SIG-M5 (cell line): Measurements from ENCODE around the gene WDR64.

Experiments
- DNase-seq: peaks from one replicate; lab custom pipeline; 2025; lab: John Stamatoyannopoulos, UW

The WDR64 gene

GRCh38 chr1:241631674-241632073 lies 20.4 kb upstream of the WDR64 start:
- no peak for DNase-seq

DNA sequence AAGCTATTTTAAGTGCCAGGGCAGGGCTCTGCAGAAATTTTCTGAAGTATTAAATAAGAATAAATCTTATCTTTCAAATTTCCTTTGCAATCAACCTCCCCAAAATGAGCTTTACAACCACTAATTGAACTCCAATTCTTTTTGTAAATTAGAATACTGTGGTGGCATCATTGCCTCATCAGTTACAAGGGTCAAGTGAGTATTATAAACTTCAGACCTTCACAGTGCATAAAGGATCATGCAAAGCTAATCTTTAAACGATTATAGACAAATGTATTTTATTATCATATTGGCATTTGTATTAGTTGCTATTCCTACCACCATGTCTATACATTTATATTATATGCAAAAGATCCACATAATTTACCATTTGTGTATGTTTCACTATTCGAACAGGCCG lies 19.1 kb upstream of the WDR64 start:
- no peak for DNase-seq

DNA sequence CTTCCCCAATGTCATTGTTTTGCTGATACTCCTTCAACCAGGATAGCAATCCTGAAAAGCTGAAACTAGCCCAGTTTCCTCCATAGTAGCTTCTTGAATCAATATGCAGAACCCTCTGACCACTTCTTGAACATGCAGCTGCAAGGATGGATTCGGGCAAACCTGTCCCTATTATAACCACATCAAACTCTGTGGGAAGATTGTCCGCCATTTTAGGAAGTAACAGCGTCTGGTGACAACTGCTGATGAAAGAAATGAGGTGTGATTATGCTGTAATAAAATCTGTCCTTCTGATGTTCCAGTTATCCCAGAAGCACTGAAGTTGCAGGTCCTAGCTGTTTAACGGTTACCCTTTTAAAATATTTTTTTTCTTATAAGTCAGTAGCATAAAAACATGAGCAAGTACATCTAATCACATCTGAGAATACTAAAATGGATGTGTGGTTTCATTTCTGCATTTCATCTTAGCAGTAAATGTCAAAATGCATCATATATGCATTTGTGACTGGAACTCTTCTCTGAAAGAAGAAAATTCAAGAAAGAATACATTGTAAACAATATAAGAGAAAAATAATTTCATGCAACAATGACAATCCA lies 16.4 kb upstream of the WDR64 start:
- DNase-seq: no peak

- DNase-seq: no peak
Observed at GRCh38 chr1:241636291-241636690, 15.8 kb upstream of the WDR64 start.

- no peak for DNase-seq
Observed at GRCh38 chr1:241637046-241637590, 15.0 kb upstream of the WDR64 start.

DNA sequence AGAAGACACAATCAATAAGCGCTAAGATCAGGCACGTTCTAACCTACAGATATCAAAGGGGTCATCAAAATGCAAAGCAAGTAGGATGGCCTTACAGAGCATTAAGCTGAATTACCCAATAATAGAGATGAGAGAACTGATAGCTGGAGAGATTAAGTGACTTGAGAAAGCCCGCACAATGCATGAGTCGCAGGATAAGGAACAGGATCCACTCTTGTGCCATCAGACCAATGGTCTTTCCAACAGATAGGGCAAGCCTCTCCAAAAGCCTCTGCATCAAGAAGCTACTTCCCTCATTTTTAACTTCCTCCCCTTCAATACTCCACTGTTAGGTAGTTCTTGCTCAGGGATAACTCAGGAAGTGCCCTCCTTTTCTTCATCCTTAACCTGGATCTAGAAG lies 14.5 kb upstream of the WDR64 start:
- DNase-seq: peak; percentile 53

DNA sequence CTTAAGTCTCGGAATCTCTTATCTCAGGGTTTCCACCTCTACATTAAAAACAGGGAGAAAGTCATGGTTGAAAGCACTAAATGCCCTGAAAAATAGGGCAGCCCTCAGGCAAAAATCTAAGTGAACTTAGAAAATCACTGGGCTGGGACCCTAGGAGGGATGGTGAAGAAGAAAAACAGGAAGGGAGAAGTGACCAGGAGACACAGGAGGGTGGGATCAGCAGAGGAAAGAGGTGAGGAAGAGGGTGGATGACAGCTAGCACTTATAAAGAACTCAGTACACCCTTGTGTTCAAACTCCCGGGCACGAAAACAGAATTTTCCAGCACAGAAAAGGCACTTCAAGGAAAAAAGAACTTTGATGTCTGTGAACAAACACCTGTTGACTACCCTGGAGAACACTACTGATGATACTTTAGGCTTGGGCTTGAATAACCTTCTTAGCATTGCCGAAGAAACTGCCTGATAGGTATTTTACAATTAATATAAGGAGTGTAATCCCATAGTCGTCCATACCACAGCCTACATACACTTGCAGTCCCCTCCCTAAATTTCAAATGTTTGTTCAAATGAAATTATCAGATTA lies 13.9 kb upstream of the WDR64 start:
- DNase-seq: no peak

- DNase-seq: no peak
Observed at GRCh38 chr1:241638909-241639622, 13.0 kb upstream of the WDR64 start.

DNA sequence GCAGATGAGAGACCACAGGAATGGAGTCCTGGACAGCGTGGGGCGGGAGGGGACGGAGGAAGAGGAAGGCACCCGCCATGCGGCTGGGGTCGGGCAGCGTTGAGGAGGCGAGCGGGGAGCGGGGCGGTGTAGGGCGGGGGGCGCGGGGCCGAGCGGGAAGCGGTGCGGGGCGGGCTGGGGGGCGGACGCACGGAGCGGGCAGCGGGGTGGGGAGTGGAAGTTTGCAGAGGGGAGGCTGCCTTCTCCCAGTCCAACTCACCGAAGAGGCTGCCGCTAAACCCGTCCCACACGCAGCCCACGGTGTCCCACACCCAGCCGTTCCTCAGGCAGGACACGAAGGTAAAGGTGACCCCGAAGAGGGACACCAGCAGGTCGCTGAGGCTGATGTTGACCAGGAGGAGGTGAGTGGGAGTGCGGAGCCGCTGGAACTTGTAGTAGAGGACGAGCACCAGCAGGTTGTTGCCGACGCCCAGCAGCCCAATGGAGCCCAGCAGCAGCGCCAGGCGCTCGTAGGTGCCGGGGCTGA lies 12.4 kb upstream of the WDR64 start:
- DNase-seq: no peak

DNA sequence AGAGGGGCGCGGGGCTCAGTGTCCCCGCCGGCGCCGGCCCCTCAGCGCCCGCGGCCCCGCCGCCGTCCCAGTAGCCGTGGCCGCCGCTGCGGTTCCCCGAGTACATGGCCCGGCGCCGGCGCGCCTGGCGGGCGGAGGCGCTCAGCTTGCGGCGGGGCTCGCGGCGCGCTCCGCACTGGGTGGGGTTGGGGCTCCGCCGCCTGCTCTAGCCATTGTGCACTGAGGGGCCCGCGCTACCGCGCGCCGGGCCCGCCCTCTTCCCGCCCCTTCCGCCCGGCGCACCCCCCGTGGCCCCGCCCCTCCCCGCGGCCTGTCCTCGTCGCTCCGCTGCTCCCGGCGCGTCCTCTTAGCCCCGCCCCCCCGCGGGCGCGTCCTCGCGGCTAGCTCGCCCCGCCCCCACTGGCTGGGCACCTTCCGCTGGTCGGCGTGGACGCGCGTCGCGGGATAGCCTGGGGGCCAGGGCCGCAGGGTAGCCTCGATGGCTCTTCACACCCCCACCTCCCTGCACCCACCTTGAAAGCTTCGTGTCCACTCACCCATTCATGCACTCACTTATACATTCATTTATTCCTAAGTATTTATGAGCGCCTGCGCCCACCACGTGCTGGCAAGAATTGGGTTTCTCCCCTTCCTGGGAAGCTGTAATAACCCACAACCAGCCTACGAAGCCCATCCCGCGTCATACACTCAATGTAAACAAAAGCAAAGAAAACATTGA lies 11.8 kb upstream of the WDR64 start, which contains the start of the genes CHML and OPN3:
Gene CHML, minus strand, starts transcription at position 221 of the 718 bp plus-strand sequence. CDS start 4,603 bp downstream, outside the sequence.
Gene OPN3, minus strand, starts transcription at position 221 of the 718 bp plus-strand sequence. Its CDS starts 115 bp downstream, at position 106.
- peak; percentile 43 for DNase-seq

DNA sequence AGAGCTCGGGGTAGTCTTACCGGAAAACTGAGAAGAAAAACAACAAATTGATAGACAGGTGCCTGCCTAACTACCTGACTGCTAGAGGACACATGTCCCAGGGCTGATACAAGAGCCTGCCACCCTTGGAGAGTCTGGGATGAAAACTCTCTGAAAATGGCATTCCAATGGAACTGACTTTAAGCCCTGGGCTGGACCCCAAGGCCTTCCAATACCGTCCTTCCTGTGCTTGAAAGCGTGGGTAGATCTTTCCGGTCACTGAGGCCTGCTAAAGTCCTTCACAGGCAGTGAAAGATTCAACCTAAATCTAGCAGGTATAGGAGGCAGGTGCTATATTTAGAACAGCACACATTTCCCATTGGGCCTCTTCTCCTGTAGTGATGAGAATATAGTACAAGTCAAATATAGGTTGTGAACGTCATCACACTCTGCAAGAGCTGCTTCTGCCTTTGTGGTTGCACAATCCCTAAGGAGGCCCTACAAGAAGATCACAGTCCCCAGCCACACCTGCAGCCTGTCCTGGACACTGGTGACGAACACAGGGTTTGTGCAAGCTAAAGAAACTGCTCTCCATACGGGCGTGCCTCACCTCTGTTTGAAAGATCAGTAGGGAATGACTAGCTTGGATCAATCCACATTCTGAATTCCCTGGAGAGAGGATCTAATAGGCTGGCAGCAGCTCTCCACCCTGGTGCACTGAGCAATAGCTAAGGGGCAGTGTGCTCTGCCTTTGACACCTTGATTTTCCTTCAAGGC lies 11.0 kb upstream of the WDR64 start:
- DNase-seq: peak; percentile 87

GRCh38 chr1:241641773-241642592 lies 10.1 kb upstream of the WDR64 start:
- no peak for DNase-seq

GRCh38 chr1:241642593-241642944 lies 9.5 kb upstream of the WDR64 start:
- no peak for DNase-seq

DNA sequence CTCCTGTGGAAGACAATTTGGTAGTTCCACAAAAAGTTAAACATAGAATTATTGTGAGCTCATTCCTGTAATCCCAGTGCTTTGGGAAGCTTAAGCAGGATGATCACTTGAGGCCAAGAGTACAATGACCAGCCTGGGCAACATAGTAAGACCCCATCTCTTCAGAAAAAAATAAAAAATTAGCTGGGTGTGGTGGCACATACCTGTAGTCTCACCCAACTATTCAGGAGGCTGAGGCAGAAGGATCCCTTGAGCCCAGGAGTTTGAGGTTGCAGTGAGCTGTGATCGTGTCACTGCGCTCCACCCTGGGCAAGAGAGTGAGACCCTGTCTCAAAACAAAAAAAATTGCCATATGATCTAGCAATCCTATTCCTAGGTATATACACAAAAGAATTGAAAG lies 7.8 kb upstream of the WDR64 start:
- no peak for DNase-seq

DNA sequence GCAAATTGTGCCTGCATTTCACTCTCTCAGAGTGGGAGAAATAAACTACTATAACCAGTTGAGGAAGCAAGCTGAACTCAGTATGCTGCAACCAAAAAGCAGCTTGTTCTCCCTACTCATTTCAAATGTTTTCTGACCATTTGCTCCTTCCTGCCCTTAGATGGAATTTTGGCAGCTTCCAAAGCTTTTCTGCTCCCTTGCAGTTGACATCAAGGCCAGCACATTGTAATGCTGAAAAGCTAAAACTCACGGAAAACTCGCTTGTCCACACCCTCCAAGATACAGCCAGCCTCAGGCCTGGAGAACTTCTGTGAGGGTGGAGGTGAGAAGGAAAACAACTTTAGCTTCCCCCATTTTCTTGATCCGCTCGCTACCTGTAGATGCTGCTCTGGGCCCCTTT lies 6.9 kb upstream of the WDR64 start:
- no peak for DNase-seq

- no peak for DNase-seq
Observed at GRCh38 chr1:241646201-241646600, 5.9 kb upstream of the WDR64 start.

DNA sequence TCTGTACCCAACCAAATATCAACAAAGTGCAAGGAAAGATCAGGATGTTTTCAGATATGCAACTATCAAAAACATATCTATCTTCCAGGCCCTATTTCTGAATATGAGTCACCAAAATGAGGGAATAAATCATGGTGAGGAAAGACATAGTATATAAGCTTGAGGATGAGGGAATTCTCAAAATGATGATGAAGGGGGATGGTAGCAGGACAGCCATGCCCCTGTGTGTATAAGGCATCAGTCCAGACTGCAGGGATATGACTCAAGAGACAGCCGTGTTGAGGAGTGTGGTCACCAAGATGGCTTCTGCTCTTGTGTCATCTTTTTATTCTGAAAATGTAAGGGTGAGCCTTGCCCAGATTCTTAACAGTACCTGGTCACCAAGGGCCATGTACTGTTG lies 4.4 kb upstream of the WDR64 start:
- DNase-seq: no peak

- no peak for DNase-seq
Observed at GRCh38 chr1:241648159-241648558, 3.9 kb upstream of the WDR64 start.

DNA sequence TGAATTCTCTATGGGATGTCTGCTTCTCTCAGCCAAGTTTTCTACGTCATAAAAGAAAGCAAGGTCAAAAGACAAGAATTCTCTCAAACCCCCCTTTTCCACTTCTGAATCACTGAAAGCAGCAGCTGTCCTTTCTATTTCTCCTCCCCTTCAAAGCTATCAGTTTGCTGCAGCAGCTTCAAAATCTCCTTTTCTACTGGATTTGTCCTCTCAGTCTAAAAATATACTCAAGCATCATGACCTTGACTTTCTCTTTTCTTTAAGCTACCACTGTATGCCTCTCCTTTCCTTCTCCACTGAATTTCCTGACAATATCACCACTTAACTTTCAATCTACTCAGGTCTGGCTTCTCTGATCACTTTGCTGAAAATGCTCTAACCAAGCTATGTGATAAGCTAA lies 1.9 kb downstream of the WDR64 start:
- DNase-seq: no peak

DNA sequence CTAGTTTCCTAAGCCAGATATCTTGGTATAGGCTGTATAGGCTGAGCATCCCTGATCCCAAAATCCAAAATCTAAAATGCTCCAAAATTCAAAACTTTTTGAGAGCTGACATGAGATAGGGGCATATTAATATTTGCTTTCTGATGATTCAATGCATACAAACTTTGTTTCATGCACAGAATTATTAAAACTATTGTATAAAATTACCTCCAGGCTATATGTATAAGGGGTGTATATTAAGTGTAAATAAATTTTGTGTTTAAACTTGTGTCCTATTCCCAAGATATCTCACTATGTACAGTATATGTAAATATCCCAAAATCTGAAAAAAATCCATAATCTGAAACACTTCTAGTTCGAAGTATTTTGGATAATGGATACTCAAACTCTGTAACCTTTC lies 2.6 kb downstream of the WDR64 start:
- no peak for DNase-seq
